ENCODE measurements around the gene SLC44A5.

DNA sequence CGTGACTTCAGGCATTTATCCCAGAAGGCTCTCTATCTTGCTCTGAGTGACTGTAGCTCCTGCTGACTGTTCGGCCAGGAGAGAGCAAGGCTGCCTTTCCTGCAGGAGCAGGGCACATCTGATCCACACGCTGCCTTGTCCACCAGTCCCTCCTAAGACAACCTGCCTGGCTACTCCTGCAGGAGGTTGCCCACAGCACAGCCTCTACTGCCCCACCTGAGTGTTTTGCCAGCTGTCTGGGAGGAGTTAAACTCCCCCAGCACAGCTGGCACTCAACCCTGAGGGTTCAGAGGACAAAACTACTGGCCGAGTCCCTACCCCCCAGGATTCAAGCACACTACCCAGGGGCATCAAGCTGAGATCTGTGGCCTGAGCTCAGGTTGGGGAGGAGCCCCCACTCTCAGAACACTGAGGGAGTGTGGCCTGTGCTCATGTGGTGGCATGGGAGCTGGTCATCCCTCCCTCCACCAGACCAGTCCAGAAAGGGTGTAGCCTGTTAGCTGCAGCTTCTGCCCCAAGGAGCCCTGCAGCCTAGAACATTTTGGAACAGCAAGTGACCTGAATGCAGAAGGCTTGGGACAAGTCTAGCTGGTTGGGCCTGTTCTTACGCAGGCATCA is 237.3 kb downstream of the SLC44A5 start:
- TF ChIP-seq POLR2A (IDR thresholded peaks at IDR 0.05; ENCODE audit: low read length) (no peak), GATA1 (IDR thresholded peaks at IDR 0.05; ENCODE audit: low read depth, low read length) (no peak)

All from erythroblast (primary cell).